Transverse colon (tissue), 4 donors: ENCODE measurements around the gene PPP2R2C. TPM values are rescaled to one million over a fixed set of nuclear protein-coding genes. Genes with fewer than 3 reads are reported as not detected.

Experiments
- DNase-seq: peaks from one replicate; pipeline ENCODE4 v3.0.0-alpha.2; 2019
- H3K27ac ChIP-seq, 4 donors: fragments of 200-600 bp; sonication (generic); 2 replicates each; pipeline ENCODE4 v1.5.1; 2016 to 2018; ENCODE audit warnings: inconsistent platforms in 4 of 4
- H3K27me3 ChIP-seq: fragments of 200-600 bp; sonication (generic); 2 replicates; pipeline ENCODE4 v1.5.1; 2017; ENCODE audit warnings: inconsistent platforms
- H3K36me3 ChIP-seq, 4 donors: fragments of 200-600 bp; sonication (generic); 2 replicates each; pipeline ENCODE4 v1.5.1; 2017 to 2019; ENCODE audit warnings: inconsistent platforms in 4 of 4
- H3K4me1 ChIP-seq, 4 donors: fragments of 200-600 bp; sonication (generic); 2 replicates each; pipeline ENCODE4 v1.5.1; 2017 to 2020; ENCODE audit warnings: inconsistent platforms in 4 of 4
- H3K4me3 ChIP-seq, 4 donors: fragments of 200-600 bp; sonication (generic); 1 replicate in 1 of 4; 2 replicates in 3 of 4; pipeline versions ENCODE4 v1.5.1 to v1.6.1; 2017 to 2019; ENCODE audit warnings: inconsistent platforms in 4 of 4
- H3K9me3 ChIP-seq, 2 donors: fragments of 200-600 bp; sonication (generic); 2 replicates each; pipeline ENCODE4 v1.5.1; 2017 to 2019; ENCODE audit warnings: inconsistent platforms in 2 of 2
- EP300 ChIP-seq: sonication (generic); formaldehyde crosslinking; IDR thresholded peaks from one replicate; pipeline ENCODE4 v1.6.1; 2017; ENCODE audit warnings: antibody characterized with exemption, low read depth
- POLR2A ChIP-seq: fragments of 450-650 bp; IDR thresholded peaks from one replicate; pipeline ENCODE4 v1.6.1; 2016; ENCODE audit warnings: antibody characterized with exemption, mild to moderate bottlenecking, moderate library complexity
- POLR2AphosphoS5 ChIP-seq, 3 donors: sonication (generic); formaldehyde crosslinking; IDR thresholded peaks; one replicate each; pipeline ENCODE4 v1.6.1; 2016; ENCODE audit warnings: antibody characterized with exemption in 3 of 3
- WGBS, 2 donors: methylation state at CpG; one replicate each; pipeline ENCODE4 v1.1.5; 2018; ENCODE audit warnings: low coverage in 1 of 2; 5-methylcytosine and 5-hydroxymethylcytosine counted together
- in situ Hi-C, 4 donors: fragments of 200-750 bp; cut with MboI; loops; one replicate each; pipeline versions ENCODE4 v1.15.0 to v1.15.1; 2017; ENCODE audit warnings: low sequenced_read_pairs in 3 of 4, low pct_ligation_motif_present in 1 of 4, low pct_unique_long_range_greater_than_20kb in 1 of 4
- intact Hi-C: fragments of 100-400 bp; cut with DNase I; formaldehyde crosslinking; loops from one replicate; pipeline ENCODE4 v1.15.1; 2023; ENCODE audit warnings: low total_unique reads
- total RNA-seq, 4 donors: library from RNA; depleted of rRNA; stranded (reverse); fragments of >200 nt; gene quantifications; one replicate each; pipeline ENCODE4 v1.1.0, GENCODE V29; 2016
- TF ChIP-seq, protein P1 (sequence below), 5 experiments: fragments of 200-600 bp in 3 of 5; fragments of 450-650 bp in 2 of 5; sonication (generic) in 3 of 5; IDR thresholded peaks; 1 replicate in 2 of 5; 2 replicates in 3 of 5; pipeline ENCODE4 v1.5.1; 2016 to 2017; ENCODE audit warnings: antibody characterized with exemption in 5 of 5, inconsistent platforms in 3 of 5, mild to moderate bottlenecking in 2 of 5, moderate library complexity in 1 of 5

PPP2R2C gene
- total RNA-seq, 4 donors from 2014 or later: 0.27 to 8.8 (median 1.7) TPM

DNA sequence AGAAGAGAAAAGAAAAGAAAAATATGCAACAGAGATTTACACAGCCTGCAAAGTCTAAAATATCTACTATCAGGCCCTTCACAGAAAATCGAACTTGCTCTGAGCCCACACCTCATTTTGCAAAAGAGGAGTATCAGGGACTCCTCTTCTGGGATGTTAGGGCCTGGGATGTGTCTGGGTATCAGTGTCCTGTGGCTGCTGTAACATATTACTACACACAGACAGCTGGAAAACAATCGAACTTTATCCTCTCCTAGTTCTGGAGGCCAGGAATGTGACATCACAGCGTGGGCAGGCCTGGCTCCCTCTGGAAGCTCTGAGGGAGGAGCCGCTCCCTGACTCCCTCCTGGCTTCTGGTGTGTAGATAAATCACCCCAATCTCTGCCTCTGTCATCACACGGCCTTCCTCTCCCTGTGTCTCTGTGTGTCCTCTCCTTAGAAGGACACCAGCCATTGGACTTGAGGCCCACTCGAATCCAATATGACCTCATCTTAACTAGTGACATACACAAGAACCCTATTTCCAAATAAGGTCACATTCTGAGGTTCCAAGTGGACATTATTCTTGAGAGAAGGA, 52.9 kb downstream of the PPP2R2C start:
- TF ChIP-seq EP300: no peak
- TF ChIP-seq POLR2A: no peak
- TF ChIP-seq, protein P1, sequence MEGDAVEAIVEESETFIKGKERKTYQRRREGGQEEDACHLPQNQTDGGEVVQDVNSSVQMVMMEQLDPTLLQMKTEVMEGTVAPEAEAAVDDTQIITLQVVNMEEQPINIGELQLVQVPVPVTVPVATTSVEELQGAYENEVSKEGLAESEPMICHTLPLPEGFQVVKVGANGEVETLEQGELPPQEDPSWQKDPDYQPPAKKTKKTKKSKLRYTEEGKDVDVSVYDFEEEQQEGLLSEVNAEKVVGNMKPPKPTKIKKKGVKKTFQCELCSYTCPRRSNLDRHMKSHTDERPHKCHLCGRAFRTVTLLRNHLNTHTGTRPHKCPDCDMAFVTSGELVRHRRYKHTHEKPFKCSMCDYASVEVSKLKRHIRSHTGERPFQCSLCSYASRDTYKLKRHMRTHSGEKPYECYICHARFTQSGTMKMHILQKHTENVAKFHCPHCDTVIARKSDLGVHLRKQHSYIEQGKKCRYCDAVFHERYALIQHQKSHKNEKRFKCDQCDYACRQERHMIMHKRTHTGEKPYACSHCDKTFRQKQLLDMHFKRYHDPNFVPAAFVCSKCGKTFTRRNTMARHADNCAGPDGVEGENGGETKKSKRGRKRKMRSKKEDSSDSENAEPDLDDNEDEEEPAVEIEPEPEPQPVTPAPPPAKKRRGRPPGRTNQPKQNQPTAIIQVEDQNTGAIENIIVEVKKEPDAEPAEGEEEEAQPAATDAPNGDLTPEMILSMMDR (IDR thresholded peaks at IDR 0.05): no peak
- no peak for TF ChIP-seq POLR2AphosphoS5 (IDR thresholded peaks at IDR 0.05)
- no peak for DNase-seq
- H3K4me1 ChIP-seq: no peaks in the 10 kb centered on the region
- intact Hi-C loops: no loop called here
- H3K27ac ChIP-seq: no peak overlapping the region
- in situ Hi-C loops: no loop called here
- WGBS, 2 donors: 42% methylated on average over 6 of the region's 6 CpGs; no CpG with 5 or more reads in 1 of the 2 donors
- H3K36me3 ChIP-seq: no peaks in the 10 kb centered on the region
- no peak overlapping the region for H3K4me3 ChIP-seq
- peaks cover 16% of the 10 kb centered on the region for H3K27me3 ChIP-seq
- no peaks in the 10 kb centered on the region for H3K9me3 ChIP-seq

DNA sequence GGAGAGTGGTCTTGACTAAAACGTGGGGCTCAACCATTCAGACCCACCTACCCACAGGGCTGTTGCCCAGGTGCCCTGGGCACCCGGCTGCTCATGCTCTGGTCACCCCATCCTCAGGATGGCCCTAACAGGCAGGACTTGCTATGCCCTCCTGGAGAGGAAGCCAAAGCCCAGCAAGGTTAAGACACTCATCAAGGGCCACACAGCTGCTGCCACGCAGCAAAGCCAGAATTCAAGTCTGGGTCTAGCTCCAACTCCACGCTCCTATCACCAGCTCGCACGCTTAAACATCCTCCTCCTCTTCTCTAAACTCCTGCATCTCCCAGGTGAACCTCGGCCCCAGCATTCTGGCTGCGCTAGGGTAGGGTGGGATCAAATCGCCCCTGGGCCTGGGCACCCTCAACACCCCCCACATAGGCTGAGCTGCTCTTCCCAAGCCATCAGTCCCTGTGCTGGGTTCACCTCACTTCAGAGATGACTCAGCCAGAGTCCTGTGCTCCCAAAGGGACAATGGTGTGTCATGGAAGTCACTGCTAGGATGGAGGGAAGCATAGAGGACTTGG, 54.1 kb downstream of the PPP2R2C start:
- no peak overlapping the region for H3K4me3 ChIP-seq
- no peak for DNase-seq
- TF ChIP-seq POLR2AphosphoS5 (IDR thresholded peaks at IDR 0.05) (no peak), EP300 (no peak), POLR2A (no peak)
- TF ChIP-seq, protein P1 (IDR thresholded peaks at IDR 0.05): no peak
- H3K27ac ChIP-seq: no peak overlapping the region
- intact Hi-C loops: no loop called here
- H3K27me3 ChIP-seq: peaks cover 16% of the 10 kb centered on the region
- no peaks in the 10 kb centered on the region for H3K36me3 ChIP-seq
- H3K4me1 ChIP-seq: no peaks in the 10 kb centered on the region
- in situ Hi-C loops: no loop called here
- WGBS, 2 donors: 81% methylated on average over 8 of the region's 9 CpGs; no CpG with 5 or more reads in 1 of the 2 donors
- H3K9me3 ChIP-seq: no peaks in the 10 kb centered on the region

DNA sequence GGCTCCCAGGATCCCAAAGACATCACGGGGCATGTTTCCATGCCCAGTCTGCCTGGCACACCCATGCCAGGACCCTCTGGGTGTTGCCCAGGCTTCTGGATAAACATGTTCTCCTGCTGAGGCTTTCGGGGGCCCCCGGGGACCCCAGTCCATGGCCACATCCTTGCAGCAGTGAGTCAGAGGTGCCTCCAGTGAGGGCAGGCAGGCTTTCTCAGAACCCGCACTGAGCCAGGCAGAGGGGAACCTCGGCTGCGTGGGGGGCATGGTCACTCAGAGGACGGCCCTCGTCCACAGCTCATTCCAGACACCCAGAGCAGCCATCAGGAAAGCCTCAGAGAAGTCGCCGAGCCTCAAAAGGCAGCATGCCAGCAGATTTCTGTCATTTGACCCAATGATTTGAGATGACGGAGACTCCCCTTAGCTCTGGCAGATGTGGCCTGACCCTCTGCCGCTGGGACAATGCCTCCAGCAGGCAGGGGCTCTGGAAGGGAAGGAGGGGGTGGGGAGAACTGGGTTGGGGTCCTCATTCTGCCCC, 54.8 kb downstream of the PPP2R2C start:
- Histone ChIP-seq H3K4me3 (no peak overlapping the region), H3K27me3 (peaks cover 16% of the 10 kb centered on the region), H3K36me3 (no peaks in the 10 kb centered on the region), H3K9me3 (no peaks in the 10 kb centered on the region), H3K27ac (no peak overlapping the region), H3K4me1 (no peaks in the 10 kb centered on the region)
- in situ Hi-C loops (no loop called here), intact Hi-C loops (no loop called here)
- 74% methylated on average over 12 of the region's 12 CpGs; no CpG with 5 or more reads in 1 of the 2 donors for WGBS, 2 donors
- TF ChIP-seq POLR2A (no peak), EP300 (no peak)
- TF ChIP-seq, protein P1 (IDR thresholded peaks at IDR 0.05): no peak
- DNase-seq: no peak

DNA sequence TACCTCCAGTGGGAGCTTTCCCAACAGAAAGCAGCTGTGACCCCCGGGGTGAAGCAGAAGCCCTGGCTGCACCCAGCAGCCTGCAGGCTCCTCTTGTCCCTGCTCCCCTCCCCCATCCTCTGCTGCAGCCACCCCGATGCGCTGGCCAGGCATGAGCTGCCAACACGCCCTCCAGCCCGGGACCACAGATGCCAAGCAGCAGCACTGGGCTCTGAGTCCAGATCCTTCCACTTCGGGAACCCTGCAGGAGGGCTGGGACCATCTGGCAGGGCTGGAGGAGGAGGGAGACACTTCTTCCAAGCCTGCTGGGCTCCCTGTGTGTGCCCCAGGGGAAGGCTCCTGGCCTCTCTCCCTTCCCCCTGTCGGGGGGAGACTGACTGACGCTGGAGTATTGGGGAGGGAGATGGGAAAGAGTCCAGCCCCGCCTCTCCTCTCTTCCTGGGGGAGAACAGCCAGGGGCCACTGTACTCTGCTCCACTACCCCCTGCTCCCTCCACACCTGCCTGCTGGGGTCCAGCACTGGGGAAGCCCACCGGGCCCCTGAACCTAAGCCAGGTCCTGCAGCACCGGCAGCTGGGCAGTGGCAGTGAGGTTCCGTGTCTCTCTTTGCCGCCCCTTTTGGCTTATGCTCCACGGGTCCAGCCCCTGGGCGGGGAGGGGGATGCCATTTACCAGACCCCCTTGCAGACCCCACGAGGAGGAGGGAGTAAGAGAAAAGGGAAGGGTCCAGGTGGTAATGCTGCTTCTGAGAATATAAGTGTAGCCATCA, 55.7 kb downstream of the PPP2R2C start:
- Histone ChIP-seq H3K4me1 (no peaks in the 10 kb centered on the region), H3K36me3 (no peaks in the 10 kb centered on the region), H3K27me3 (peaks cover 16% of the 10 kb centered on the region), H3K9me3 (no peaks in the 10 kb centered on the region), H3K4me3 (no peak overlapping the region), H3K27ac (no peak overlapping the region)
- intact Hi-C loops (no loop called here), in situ Hi-C loops (no loop called here)
- TF ChIP-seq EP300 (no peak), POLR2AphosphoS5 (IDR thresholded peaks at IDR 0.05) (no peak), POLR2A (no peak)
- TF ChIP-seq, protein P1 (IDR thresholded peaks at IDR 0.05): no peak
- 41% methylated on average over 8 of the region's 16 CpGs; no CpG with 5 or more reads in 1 of the 2 donors for WGBS, 2 donors
- DNase-seq: no peak
